Measurements from ENCODE around the gene TBC1D2B. TPM values are rescaled to one million over a fixed set of nuclear protein-coding genes. Genes with fewer than 3 reads are reported as not detected.
"Not testable (repeated sequence)": the region's sequence is repeated elsewhere in the genome, so short reads cannot be mapped to it uniquely, and the experiment has no call there.

TBC1D2B gene
- polyA plus RNA-seq, 1 donor (not counting 4 experiments of a cell fraction or from before 2014, with no cell fraction given) = 27.0 TPM

DNA sequence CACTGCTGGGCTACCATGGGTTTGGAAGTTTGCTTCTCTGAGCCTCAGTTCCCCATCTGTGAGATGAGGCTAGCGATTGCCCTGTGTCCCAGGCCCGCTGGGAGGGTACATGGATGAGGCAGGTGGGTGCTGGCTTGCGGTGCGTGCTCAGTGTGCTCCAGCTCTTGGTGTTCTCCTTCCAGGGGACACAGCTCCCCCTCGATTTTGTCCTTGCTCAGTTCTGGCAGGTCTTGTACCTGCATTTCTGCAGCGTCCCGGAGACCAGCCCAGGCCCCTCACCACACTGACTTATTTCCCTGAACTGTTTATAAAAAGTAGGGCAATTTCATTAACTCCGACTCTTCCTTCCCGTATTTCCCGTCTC is 95.4 kb downstream of the TBC1D2B start:
- DNase-seq (ENCODE audit: low read depth, low spot score) (no peak), FAIRE-seq (no peak)
- H3K9ac ChIP-seq (ENCODE audit: control insufficient read depth, extremely low read depth, insufficient read depth, low read length) = no peak overlapping the region
- H3K9me3 ChIP-seq (ENCODE audit: control insufficient read depth, low read depth, low read length) = no peaks in the 10 kb centered on the region
- no peak overlapping the region for H3K4me3 ChIP-seq (ENCODE audit: control insufficient read depth in 2 of 3, extremely low read depth in 1 of 3, insufficient read depth in 2 of 3, low read depth in 1 of 3, low read length in 3 of 3)
- dilution Hi-C loops (cut with MboI; ENCODE audit: extremely low pct_ligation_motif_present, low sequenced_read_pairs) = no loop called here
- H3K4me1 ChIP-seq (ENCODE audit: control insufficient read depth, extremely low read depth, insufficient read depth, low read length) = no peaks in the 10 kb centered on the region
- no peaks in the 10 kb centered on the region for H3K79me2 ChIP-seq (ENCODE audit: control insufficient read depth, insufficient read depth, low read length)
- no peaks in the 10 kb centered on the region for H3K9me1 ChIP-seq (ENCODE audit: control insufficient read depth, extremely low read depth, insufficient read depth, low read length)
- no peaks in the 10 kb centered on the region for H3K36me3 ChIP-seq (ENCODE audit: control insufficient read depth in 2 of 2, extremely low read depth in 1 of 2, insufficient read depth in 2 of 2, low read length in 2 of 2)
- no peak overlapping the region for H3K4me2 ChIP-seq (ENCODE audit: control insufficient read depth, extremely low read depth, insufficient read depth, low read depth, low read length)
- no peak overlapping the region for H3K27ac ChIP-seq (ENCODE audit: control insufficient read depth, insufficient read depth, low read length)
- no peaks in the 10 kb centered on the region for H4K20me1 ChIP-seq (ENCODE audit: control insufficient read depth, extremely low read depth, insufficient read depth, low read length)
- H2AFZ ChIP-seq (ENCODE audit: control insufficient read depth, low read length) = no peak overlapping the region
- H3K27me3 ChIP-seq (ENCODE audit: control insufficient read depth, extremely low read depth, insufficient read depth, low read length) = no peaks in the 10 kb centered on the region
- TF ChIP-seq, protein P1, sequence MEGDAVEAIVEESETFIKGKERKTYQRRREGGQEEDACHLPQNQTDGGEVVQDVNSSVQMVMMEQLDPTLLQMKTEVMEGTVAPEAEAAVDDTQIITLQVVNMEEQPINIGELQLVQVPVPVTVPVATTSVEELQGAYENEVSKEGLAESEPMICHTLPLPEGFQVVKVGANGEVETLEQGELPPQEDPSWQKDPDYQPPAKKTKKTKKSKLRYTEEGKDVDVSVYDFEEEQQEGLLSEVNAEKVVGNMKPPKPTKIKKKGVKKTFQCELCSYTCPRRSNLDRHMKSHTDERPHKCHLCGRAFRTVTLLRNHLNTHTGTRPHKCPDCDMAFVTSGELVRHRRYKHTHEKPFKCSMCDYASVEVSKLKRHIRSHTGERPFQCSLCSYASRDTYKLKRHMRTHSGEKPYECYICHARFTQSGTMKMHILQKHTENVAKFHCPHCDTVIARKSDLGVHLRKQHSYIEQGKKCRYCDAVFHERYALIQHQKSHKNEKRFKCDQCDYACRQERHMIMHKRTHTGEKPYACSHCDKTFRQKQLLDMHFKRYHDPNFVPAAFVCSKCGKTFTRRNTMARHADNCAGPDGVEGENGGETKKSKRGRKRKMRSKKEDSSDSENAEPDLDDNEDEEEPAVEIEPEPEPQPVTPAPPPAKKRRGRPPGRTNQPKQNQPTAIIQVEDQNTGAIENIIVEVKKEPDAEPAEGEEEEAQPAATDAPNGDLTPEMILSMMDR (optimal IDR thresholded peaks at IDR 0.05 in 1 of 3, IDR thresholded peaks at IDR 0.05 in 1 of 3, conservative IDR thresholded peaks at IDR 0.05 in 1 of 3; ENCODE audit: extremely low read depth in 1 of 3, insufficient read depth in 2 of 3, low read length in 3 of 3) = no peak
- no peak for TF ChIP-seq EZH2 (IDR thresholded peaks at IDR 0.05; ENCODE audit: low read length)

DNA sequence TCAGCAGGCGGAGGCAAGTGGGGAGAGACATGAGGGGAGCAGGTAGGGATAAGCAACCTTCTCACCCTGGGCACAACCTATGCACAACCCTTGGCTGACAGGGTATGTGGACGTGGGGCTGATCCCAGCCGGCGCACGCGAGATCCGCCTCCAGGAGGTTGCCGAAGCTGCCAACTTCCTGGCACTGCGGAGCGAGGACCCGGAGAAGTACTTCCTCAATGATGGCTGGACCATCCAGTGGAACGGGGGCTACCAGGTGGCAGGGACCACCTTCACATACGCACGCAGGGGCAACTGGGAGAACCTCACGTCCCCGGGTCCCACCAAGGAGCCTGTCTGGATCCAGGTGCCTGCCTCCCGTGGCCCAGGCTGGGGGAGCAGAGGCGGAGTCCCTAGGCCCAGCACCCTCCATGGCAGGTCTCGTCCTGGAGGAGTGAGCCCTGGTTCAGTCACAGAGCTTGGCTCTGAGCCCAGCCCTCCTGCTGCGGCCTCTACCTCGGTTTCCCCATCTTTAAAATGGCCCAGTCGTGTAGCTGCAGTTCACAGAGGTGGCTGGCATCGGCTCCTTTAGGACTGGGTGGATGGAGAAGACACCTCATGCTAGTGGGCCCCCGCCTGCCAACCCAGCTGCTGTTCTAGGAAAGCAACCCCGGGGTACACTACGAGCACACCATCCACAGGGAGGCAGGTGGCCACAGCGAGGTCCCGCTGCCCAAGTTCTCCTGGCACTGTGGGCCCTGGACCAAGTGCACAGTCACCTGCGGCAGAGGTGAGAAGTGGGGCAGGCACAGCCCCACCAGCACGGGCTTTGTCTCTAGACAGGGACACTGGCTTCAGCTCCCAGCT is 96.0 kb downstream of the TBC1D2B start:
- no peak overlapping the region for H3K27ac ChIP-seq (ENCODE audit: control insufficient read depth, insufficient read depth, low read length)
- dilution Hi-C loops (cut with MboI; ENCODE audit: extremely low pct_ligation_motif_present, low sequenced_read_pairs) = no loop called here
- H3K4me3 ChIP-seq (ENCODE audit: control insufficient read depth in 2 of 3, extremely low read depth in 1 of 3, insufficient read depth in 2 of 3, low read depth in 1 of 3, low read length in 3 of 3) = no peak overlapping the region
- no peaks in the 10 kb centered on the region for H3K9me1 ChIP-seq (ENCODE audit: control insufficient read depth, extremely low read depth, insufficient read depth, low read length)
- DNase-seq (ENCODE audit: low read depth, low spot score) (no peak), FAIRE-seq (no peak)
- TF ChIP-seq, protein P1 (optimal IDR thresholded peaks at IDR 0.05 in 1 of 3, IDR thresholded peaks at IDR 0.05 in 1 of 3, conservative IDR thresholded peaks at IDR 0.05 in 1 of 3; ENCODE audit: extremely low read depth in 1 of 3, insufficient read depth in 2 of 3, low read length in 3 of 3) = no peak
- no peak for TF ChIP-seq EZH2 (IDR thresholded peaks at IDR 0.05; ENCODE audit: low read length)
- no peak overlapping the region for H3K9ac ChIP-seq (ENCODE audit: control insufficient read depth, extremely low read depth, insufficient read depth, low read length)
- no peaks in the 10 kb centered on the region for H3K36me3 ChIP-seq (ENCODE audit: control insufficient read depth in 2 of 2, extremely low read depth in 1 of 2, insufficient read depth in 2 of 2, low read length in 2 of 2)
- H2AFZ ChIP-seq (ENCODE audit: control insufficient read depth, low read length) = no peak overlapping the region
- no peaks in the 10 kb centered on the region for H3K4me1 ChIP-seq (ENCODE audit: control insufficient read depth, extremely low read depth, insufficient read depth, low read length)
- no peak overlapping the region for H3K4me2 ChIP-seq (ENCODE audit: control insufficient read depth, extremely low read depth, insufficient read depth, low read depth, low read length)
- no peaks in the 10 kb centered on the region for H3K79me2 ChIP-seq (ENCODE audit: control insufficient read depth, insufficient read depth, low read length)
- no peaks in the 10 kb centered on the region for H4K20me1 ChIP-seq (ENCODE audit: control insufficient read depth, extremely low read depth, insufficient read depth, low read length)
- H3K9me3 ChIP-seq (ENCODE audit: control insufficient read depth, low read depth, low read length) = no peaks in the 10 kb centered on the region
- no peaks in the 10 kb centered on the region for H3K27me3 ChIP-seq (ENCODE audit: control insufficient read depth, extremely low read depth, insufficient read depth, low read length)

DNA sequence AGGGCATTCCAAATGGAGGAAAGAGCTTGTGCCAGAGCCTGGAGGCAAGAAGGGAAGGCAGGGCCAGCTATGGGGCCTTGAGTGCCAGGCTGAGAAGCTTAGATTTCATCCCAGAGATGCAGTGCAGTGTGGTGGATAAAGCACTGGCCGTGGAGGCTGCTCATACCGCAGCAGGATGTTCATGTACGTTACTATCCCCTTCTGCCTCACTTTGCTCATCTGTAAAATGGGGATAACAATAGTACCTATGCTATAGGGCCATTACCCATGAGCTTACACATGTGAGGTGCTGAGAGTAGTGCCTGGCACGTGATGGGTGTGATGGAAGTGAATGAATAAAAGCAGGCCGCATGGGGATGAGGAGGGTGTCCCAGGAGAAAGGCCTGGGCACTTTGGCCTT is 96.8 kb downstream of the TBC1D2B start:
- FAIRE-seq; H3K9me3 ChIP-seq (ENCODE audit: control insufficient read depth, low read depth, low read length); H3K27me3 ChIP-seq (ENCODE audit: control insufficient read depth, extremely low read depth, insufficient read depth, low read length); DNase-seq (ENCODE audit: low read depth, low spot score); H3K4me3 ChIP-seq (ENCODE audit: control insufficient read depth in 2 of 3, extremely low read depth in 1 of 3, insufficient read depth in 2 of 3, low read depth in 1 of 3, low read length in 3 of 3); H2AFZ ChIP-seq (ENCODE audit: control insufficient read depth, low read length); H4K20me1 ChIP-seq (ENCODE audit: control insufficient read depth, extremely low read depth, insufficient read depth, low read length); H3K79me2 ChIP-seq (ENCODE audit: control insufficient read depth, insufficient read depth, low read length); H3K9ac ChIP-seq (ENCODE audit: control insufficient read depth, extremely low read depth, insufficient read depth, low read length); H3K9me1 ChIP-seq (ENCODE audit: control insufficient read depth, extremely low read depth, insufficient read depth, low read length); H3K4me1 ChIP-seq (ENCODE audit: control insufficient read depth, extremely low read depth, insufficient read depth, low read length); dilution Hi-C loops (cut with MboI; ENCODE audit: extremely low pct_ligation_motif_present, low sequenced_read_pairs); H3K27ac ChIP-seq (ENCODE audit: control insufficient read depth, insufficient read depth, low read length); H3K36me3 ChIP-seq (ENCODE audit: control insufficient read depth in 2 of 2, extremely low read depth in 1 of 2, insufficient read depth in 2 of 2, low read length in 2 of 2); H3K4me2 ChIP-seq (ENCODE audit: control insufficient read depth, extremely low read depth, insufficient read depth, low read depth, low read length): not testable (repeated sequence)

All from keratinocyte (primary cell).